NOMO-1 treated with DMSO at 0.1 percent for 48 hours (cell line): ENCODE measurements around the gene ERC2.
"Not testable (repeated sequence)": the region's sequence is repeated elsewhere in the genome, so short reads cannot be mapped to it uniquely, and the experiment has no call there.

Source experiments
- DNase-seq: peaks from one replicate; lab custom pipeline; 2025; ENCODE audit not compliant: unreplicated experiment; lab: John Stamatoyannopoulos, UW

ERC2 gene

GRCh38 chr3:56318891-56319290, 149.4 kb downstream of the ERC2 start:
- DNase-seq = no peak

DNA sequence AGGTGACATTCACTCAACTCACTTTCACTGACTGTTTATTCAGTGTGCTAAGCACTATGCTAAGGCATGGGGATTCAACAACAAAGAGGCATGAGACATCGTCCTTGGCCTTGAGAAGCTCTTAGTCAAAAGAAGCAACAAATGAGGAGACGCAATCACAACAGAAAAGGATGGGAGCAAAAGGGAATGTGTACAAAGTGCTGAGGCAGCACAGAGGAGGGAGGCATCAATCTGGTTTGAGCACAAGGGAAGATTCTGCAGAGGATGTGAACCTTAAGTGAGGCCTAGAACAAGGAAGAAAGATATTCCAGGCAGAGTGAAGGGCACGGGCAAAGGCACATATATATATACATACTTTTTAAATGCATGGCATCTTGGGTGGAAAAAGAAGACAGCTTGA, 151.3 kb downstream of the ERC2 start:
- DNase-seq = no peak

- no peak for DNase-seq
Observed at GRCh38 chr3:56314842-56315241, 153.4 kb downstream of the ERC2 start.

DNA sequence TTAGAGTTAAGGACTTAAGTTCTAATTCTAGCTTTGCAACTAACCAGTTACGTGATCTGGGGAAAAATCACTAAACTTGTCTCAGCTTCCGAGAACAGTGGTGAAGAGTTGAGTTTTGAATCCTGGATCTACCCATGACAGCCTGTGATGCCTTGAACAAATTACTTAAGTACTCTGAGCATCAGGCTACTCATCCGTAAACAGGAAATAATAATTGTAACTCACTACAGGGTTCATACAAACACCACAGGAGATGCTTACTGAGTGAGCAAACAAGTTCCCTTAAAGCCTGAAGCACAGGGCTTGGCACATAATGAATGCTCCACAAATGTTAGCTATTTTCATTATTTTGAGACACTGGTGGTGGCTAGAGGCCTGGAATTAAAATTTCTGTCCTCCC, 158.8 kb downstream of the ERC2 start:
- DNase-seq = no peak

DNA sequence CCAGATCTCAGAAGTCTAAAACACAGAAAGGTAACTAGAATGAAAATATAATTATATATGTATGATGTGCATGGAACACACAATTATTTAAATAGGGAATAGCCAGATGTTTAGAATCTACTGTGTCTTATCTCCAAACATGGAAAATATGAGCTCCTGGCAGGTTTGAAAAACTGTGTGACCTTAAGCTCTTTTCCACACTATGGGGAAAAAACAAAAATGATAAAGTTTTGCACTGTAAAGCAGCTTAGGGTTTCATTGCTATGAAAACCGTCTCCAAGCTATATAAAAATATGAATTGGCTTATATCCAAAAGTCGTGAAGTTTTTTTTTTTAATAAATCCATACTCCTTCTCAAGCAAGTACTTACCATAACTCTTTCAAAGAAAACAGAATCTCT, 159.8 kb downstream of the ERC2 start:
- DNase-seq = no peak

DNA sequence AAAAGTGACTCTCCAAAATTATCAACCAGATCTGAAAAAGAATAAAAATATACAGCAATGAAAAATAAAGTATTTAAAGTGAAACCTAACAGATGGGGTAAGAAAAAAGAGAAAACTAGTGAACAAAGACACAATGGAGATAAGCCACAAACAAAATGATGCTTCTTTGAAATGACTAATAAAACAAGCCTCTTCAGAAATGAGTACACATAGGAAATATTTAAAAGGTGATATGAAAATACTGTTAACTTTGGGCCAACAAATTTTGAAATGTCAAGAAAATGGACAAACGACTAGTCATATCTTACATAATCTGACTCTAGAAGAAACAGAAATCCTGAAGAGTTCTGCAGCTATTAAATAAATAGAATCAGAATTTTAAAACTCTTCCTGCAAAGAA, 164.2 kb downstream of the ERC2 start:
- no peak for DNase-seq

GRCh38 chr3:56303487-56303886, 164.8 kb downstream of the ERC2 start:
- DNase-seq = peak; percentile 89

DNA sequence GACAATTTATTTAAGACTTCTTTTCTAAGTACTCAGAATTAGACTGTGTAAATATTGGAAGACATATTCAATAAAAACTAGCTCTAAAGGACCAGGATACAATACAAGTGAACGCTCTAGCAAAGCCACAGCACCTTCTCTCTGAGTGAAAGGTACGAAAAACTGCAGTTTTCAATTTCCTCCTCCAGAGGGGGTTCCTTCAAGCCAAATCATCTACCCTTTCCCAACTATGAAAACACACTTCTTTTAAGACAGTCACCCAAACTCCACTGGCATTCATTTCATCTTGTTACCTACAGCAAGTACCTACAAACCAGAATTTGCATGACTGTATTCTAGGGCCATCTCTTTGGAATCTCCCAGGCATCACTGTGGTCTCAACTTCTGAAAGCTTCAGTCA, 165.8 kb downstream of the ERC2 start:
- no peak for DNase-seq

GRCh38 chr3:56297281-56297840, 170.9 kb downstream of the ERC2 start:
- DNase-seq = no peak

DNA sequence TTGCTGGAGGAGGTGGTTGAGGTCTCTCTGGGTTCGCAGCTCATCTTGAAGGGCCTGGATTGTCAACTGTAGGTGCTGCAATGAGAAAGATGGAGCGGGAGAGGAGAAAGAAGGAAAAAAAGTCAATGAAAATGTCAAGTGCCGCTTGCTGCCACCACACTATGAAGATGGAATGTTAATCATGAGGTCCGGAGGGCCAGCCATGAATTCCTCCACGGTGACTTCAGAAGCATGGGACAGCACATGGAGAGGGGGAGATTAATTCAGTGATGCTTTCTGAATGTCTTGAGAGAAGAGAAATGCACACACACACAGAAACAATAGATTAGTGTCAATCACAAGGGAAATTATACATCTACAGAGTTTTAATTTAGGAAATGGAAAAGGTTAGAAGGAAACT, 171.9 kb downstream of the ERC2 start:
- no peak for DNase-seq

DNA sequence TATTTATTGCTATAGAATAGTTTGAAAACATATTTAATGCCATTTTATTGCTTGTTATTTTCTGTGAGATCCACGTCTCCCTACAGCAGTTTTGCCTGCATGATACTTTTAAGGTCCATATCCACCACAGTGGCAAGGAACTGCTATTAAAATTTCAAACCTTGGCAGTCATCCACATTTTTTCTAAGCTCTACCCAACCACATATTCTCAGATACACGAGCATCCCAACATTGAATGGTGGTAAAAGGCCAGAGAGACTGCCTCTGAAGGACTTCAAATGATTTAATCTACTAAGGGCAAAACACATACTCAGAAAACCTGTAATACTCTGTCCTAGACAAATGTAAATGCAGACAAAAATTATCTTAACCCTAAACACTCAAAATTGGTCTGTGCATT, 173.1 kb downstream of the ERC2 start:
- no peak for DNase-seq

DNA sequence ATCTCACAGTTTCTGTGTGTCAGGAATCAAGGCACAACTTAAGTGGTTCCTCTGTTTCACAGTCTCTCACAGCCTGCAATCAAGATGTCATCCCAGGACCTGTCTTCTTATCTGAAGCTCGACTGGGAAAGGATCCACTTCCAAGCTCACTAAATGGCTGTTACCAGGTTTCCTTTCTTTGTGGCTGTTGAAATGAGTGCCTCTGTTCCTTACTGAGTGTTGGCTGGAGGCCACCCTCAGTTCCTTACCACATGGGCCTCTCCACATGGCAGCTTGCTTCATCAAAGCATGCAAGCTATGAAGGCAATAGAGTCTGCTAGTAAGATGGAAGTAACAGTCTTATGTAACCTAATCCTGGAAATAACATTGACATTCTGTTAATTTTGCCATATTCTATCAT, 174.0 kb downstream of the ERC2 start:
- DNase-seq = no peak

GRCh38 chr3:56291953-56292352, 176.3 kb downstream of the ERC2 start:
- DNase-seq = no peak

- DNase-seq = no peak
Observed at GRCh38 chr3:56291244-56291680, 177.0 kb downstream of the ERC2 start.

DNA sequence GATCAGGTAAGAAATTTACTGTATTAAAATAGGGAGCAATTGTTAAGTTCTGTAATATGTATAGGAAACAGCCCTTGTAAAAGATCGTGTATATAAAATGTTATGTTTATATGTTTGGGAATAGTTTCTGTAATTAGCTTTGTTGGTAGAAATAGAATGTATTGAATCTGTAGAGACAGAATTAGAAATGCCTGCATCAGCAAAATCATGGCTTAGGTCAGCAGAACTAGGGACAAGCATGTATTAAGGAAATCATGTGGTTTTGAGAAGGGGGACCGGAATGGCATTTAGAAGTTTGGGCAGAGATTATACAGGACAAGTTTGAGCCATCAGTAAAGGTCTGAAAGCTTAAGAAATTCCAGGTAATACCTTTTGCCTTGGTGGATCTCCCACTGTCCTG, 177.9 kb downstream of the ERC2 start:
- no peak for DNase-seq

DNA sequence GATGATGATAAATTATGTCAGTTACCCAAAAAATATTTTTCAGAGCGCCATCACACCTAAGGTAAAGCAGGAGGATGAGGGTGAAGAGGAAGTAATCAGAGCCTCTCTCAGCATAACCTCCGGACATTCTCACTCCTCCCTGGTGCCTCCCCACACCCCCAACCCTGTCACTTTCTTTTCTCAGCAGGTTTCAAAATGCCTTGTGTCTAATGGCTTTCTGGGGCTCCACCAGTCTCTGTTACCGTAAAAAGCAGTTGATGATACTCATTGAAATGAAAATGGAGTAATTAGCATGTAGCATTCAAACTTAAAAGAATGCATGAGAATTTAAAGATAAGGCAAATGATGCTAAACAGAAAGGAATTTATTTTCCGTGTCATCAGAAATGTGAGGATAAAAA, 180.0 kb downstream of the ERC2 start:
- no peak for DNase-seq

GRCh38 chr3:56282341-56282740, 185.9 kb downstream of the ERC2 start:
- peak; percentile 22 for DNase-seq

DNA sequence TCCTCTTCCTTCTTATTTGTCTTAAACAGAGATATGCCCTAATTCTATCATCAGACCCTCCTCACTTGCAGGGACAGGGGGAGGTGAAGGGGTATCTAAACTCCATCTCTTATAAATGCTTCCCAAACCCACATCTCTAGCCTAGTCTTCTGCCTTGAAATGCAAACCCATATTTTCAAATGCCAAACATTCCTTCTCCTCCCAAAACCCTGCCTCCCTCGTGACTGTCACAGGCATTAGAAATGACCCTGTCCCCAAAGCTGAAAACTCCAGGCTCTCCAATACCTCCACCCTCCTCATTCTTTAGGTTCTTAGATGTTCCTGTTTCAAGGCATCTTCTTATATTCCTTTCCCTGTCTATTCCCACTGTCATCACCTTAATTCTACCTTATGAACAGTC, 191.0 kb downstream of the ERC2 start:
- no peak for DNase-seq

- DNase-seq = no peak
Observed at GRCh38 chr3:56275120-56275519, 193.1 kb downstream of the ERC2 start.

DNA sequence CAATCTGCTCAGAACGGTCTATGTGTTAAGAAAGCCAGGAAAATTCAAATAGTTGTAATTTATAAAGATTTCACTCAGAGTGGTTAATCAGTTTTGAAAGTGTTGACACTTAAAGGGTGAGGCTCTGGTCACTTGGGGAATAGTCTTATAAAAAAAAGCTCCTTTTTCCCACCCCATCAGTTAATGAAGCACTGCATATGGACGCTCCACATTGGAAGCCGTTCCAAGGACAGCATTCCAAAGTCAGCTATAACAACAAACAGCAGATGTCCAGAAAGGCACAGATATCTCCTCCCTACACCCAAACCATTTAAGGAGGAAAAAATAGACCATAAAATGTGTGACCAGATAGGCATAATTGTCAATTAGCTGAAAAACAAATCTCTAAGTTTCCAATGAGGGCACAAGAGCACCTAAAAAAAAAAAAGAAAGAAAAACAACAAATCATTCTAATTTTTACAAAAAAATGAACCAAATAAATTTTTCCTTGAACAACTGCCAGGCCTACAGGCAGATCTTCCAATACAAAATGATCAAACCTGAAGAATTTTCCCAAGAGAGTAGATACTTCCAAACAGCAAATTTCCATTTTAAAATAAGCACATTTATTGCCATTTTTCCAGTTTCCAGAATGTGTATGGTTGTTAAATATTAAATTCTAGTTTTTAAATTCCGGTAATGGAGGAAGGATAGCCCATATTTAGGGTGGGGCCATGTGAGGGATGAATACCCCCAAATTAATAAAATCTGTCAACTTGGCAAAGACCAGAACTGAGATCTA, 198.3 kb downstream of the ERC2 start:
- DNase-seq = no peak

- no peak for DNase-seq
Observed at GRCh38 chr3:56268616-56269383, 199.5 kb downstream of the ERC2 start.

GRCh38 chr3:56261852-56262251, 206.4 kb downstream of the ERC2 start:
- DNase-seq = not testable (repeated sequence)
